H1 (cell line): ENCODE data around the gene VPS51. TPM values are rescaled to one million over a fixed set of nuclear protein-coding genes. Genes with fewer than 3 reads are reported as not detected.

Source experiments
- CTCF ChIA-PET: fragments of 300-600 bp; sonication (Branson Sonifier 250); formaldehyde crosslinking; loops from one replicate; lab custom pipeline; 2021; ENCODE audit not compliant: partially characterized antibody; lab: Charles Lee
- POLR2A ChIA-PET: fragments of 300-600 bp; sonication (Branson Sonifier 250); formaldehyde crosslinking; loops from one replicate; lab custom pipeline; 2021; ENCODE audit warnings: inconsistent platforms; ENCODE audit not compliant: partially characterized antibody; lab: Charles Lee
- DNase-seq, 2 experiments: peaks; one replicate each; pipeline versions ENCODE4 v3.0.0 to v3.0.0-alpha.2; 2010 to 2022; ENCODE audit warnings: low spot score in 2 of 2, low read depth in 1 of 2, mixed read lengths in 1 of 2
- FAIRE-seq: peaks from 2 replicates; lab custom pipeline; 2011; peaks lifted over from hg19 to GRCh38; lab: Jason Lieb, UNC
- H2AFZ ChIP-seq: 2 replicates; pipeline ENCODE4 v1.8.1; 2012; ENCODE audit warnings: low read length, inconsistent platforms
- H2AK5ac ChIP-seq: 2 replicates; pipeline ENCODE4 v1.6.1; 2013; ENCODE audit warnings: low read depth, low read length
- H2BK120ac ChIP-seq: replicated peaks from 2 replicates; pipeline ENCODE3; 2013; ENCODE audit warnings: low read depth, low read length, inconsistent platforms
- H2BK12ac ChIP-seq: 2 replicates; pipeline ENCODE4 v1.6.1; 2013; ENCODE audit warnings: low read depth, low read length
- H2BK15ac ChIP-seq: 2 replicates; pipeline ENCODE4 v1.6.1; 2013; ENCODE audit warnings: low read length
- H2BK20ac ChIP-seq: 2 replicates; pipeline ENCODE4 v1.6.1; 2013; ENCODE audit warnings: low read length
- H2BK5ac ChIP-seq: 2 replicates; pipeline ENCODE4 v1.6.1; 2013; ENCODE audit warnings: low read depth, low read length
- H3K14ac ChIP-seq: 2 replicates; pipeline ENCODE4 v1.6.1; 2013; ENCODE audit warnings: inconsistent platforms; ENCODE audit not compliant: insufficient read length
- H3K18ac ChIP-seq: 2 replicates; pipeline ENCODE4 v1.6.1; 2013; ENCODE audit warnings: low read length; ENCODE audit errors: extremely low read depth
- H3K23ac ChIP-seq: 2 replicates; pipeline ENCODE4 v1.6.1; 2013; ENCODE audit warnings: inconsistent platforms; ENCODE audit not compliant: insufficient read length
- H3K23me2 ChIP-seq: 2 replicates; pipeline ENCODE4 v1.6.1; 2013; ENCODE audit warnings: low read depth, low read length
- H3K27ac ChIP-seq: 2 replicates; pipeline ENCODE4 v1.6.1; 2011; ENCODE audit warnings: low read depth, low read length, inconsistent platforms
- H3K27me3 ChIP-seq, 4 experiments: replicated peaks in 1 of 4; 1 replicate in 1 of 4; 2 replicates in 3 of 4; pipeline versions ENCODE4 v1.6.1 to v1.8.1; 2011 to 2013; ENCODE audit warnings: low read length in 3 of 4, mild to moderate bottlenecking in 3 of 4, inconsistent platforms in 2 of 4, mixed read lengths in 2 of 4, moderate library complexity in 1 of 4; ENCODE audit not compliant: control insufficient read depth in 3 of 4, insufficient read depth in 3 of 4; ENCODE audit errors: extremely low read depth in 1 of 4
- H3K36me3 ChIP-seq, 4 experiments: 2 replicates each; pipeline versions ENCODE4 v1.6.1 to v1.8.1; 2011 to 2013; ENCODE audit warnings: mild to moderate bottlenecking in 4 of 4, low read length in 3 of 4, moderate library complexity in 2 of 4, control low read depth in 1 of 4, inconsistent platforms in 1 of 4; ENCODE audit not compliant: insufficient read depth in 4 of 4, control insufficient read depth in 2 of 4
- H3K4ac ChIP-seq: replicated peaks from 2 replicates; pipeline ENCODE3; 2013; ENCODE audit warnings: low read length, low read depth, mixed read lengths, inconsistent platforms; ENCODE audit not compliant: insufficient read length
- H3K4me1 ChIP-seq, 4 experiments: replicated peaks in 1 of 4; 1 replicate in 1 of 4; 2 replicates in 3 of 4; pipeline versions ENCODE4 v1.6.1 to v1.8.1; 2011 to 2013; ENCODE audit warnings: low read length in 3 of 4, inconsistent platforms in 2 of 4, mixed read lengths in 1 of 4; ENCODE audit not compliant: insufficient read depth in 4 of 4, control insufficient read depth in 3 of 4
- H3K4me2 ChIP-seq, 2 experiments: 2 replicates each; pipeline versions ENCODE4 v1.6.1 to v1.8.1; 2011 to 2013; ENCODE audit warnings: low read depth in 2 of 2, low read length in 2 of 2, control low read depth in 1 of 2, inconsistent platforms in 1 of 2, mild to moderate bottlenecking in 1 of 2; ENCODE audit not compliant: insufficient read depth in 1 of 2
- H3K4me3 ChIP-seq, 4 experiments: fragments of 200-600, 300-600 bp in 1 of 4; sonication (generic), shearing (Covaris generic), sonication (Bioruptor Twin) in 1 of 4; 2 replicates each; pipeline versions ENCODE4 v1.5.1 to v1.8.1; 2011 to 2016; ENCODE audit warnings: low read length in 4 of 4, low read depth in 3 of 4, control low read depth in 2 of 4, inconsistent platforms in 2 of 4, mild to moderate bottlenecking in 2 of 4, mixed read lengths in 1 of 4, moderate library complexity in 1 of 4; ENCODE audit not compliant: insufficient read depth in 2 of 4; ENCODE audit errors: extremely low read depth in 1 of 4
- H3K56ac ChIP-seq: replicated peaks from 2 replicates; pipeline ENCODE3; 2013; ENCODE audit warnings: low read depth, mild to moderate bottlenecking, mixed read lengths, low read length, inconsistent platforms; ENCODE audit not compliant: insufficient read length
- H3K79me1 ChIP-seq: 2 replicates; pipeline ENCODE4 v1.6.1; 2013; ENCODE audit warnings: low read depth, low read length, control low read depth
- H3K79me2 ChIP-seq, 2 experiments: 2 replicates each; pipeline versions ENCODE4 v1.6.1 to v1.8.1; 2012 to 2013; ENCODE audit warnings: low read length in 2 of 2, mild to moderate bottlenecking in 2 of 2, inconsistent platforms in 1 of 2; ENCODE audit not compliant: insufficient read depth in 2 of 2, control insufficient read depth in 1 of 2
- H3K9ac ChIP-seq, 4 experiments: replicated peaks in 1 of 4; 1 replicate in 1 of 4; 2 replicates in 3 of 4; pipeline versions ENCODE4 v1.6.1 to v1.8.1; 2011 to 2013; ENCODE audit warnings: low read depth in 3 of 4, low read length in 3 of 4, control low read depth in 2 of 4, mild to moderate bottlenecking in 2 of 4, moderate library complexity in 2 of 4, inconsistent platforms in 1 of 4; ENCODE audit errors: extremely low read depth in 1 of 4
- H3K9me3 ChIP-seq, 2 experiments: 2 replicates each; pipeline versions ENCODE4 v1.6.1 to v1.8.1; 2012 to 2013; ENCODE audit warnings: mild to moderate bottlenecking in 2 of 2, moderate library complexity in 2 of 2, control low read depth in 1 of 2, inconsistent platforms in 1 of 2, low read depth in 1 of 2, low read length in 1 of 2, mixed read lengths in 1 of 2; ENCODE audit not compliant: insufficient read depth in 2 of 2
- H4K20me1 ChIP-seq, 2 experiments: replicated peaks in 1 of 2; 2 replicates each; pipeline versions ENCODE3 to v1.8.1; 2011 to 2013; ENCODE audit warnings: inconsistent platforms in 2 of 2, low read length in 2 of 2, mild to moderate bottlenecking in 1 of 2; ENCODE audit not compliant: insufficient read depth in 2 of 2, control insufficient read depth in 1 of 2
- H4K5ac ChIP-seq: 2 replicates; pipeline ENCODE4 v1.6.1; 2013; ENCODE audit warnings: low read length, low read depth, mixed read lengths, inconsistent platforms; ENCODE audit not compliant: insufficient read length
- H4K8ac ChIP-seq: 2 replicates; pipeline ENCODE4 v1.8.0; 2013; ENCODE audit warnings: mild to moderate bottlenecking, moderate library complexity, low read length, inconsistent platforms; ENCODE audit not compliant: insufficient read depth; ENCODE audit errors: extremely low read depth
- H4K91ac ChIP-seq: replicated peaks from 2 replicates; pipeline ENCODE3; 2013; ENCODE audit warnings: low read length, mixed read lengths, inconsistent platforms; ENCODE audit not compliant: insufficient read length
- RFX5 ChIP-seq: IDR thresholded peaks from 2 replicates; pipeline ENCODE4 v1.6.1; 2011; ENCODE audit warnings: low read depth, low read length, improper control_type of control experiment, borderline replicate concordance
- WGBS, 2 experiments: shearing (Covaris generic) in 1 of 2; methylation state at CpG; one replicate each; pipeline versions ENCODE4 v1.1.6 to v1.1.7; 2013 to 2015; ENCODE audit warnings: low lambda C conversion rate in 2 of 2, mixed read lengths in 2 of 2, inconsistent platforms in 1 of 2, low coverage in 1 of 2, missing lambda C conversion rate in 1 of 2; ENCODE audit not compliant: insufficient replicate concordance in 2 of 2, insufficient coverage in 1 of 2, insufficient read length in 1 of 2; ENCODE audit errors: extremely low coverage in 1 of 2, missing lambda C conversion rate in 1 of 2; 5-methylcytosine and 5-hydroxymethylcytosine counted together
- microRNA-seq, 2 experiments: library from miRNA; unstranded; fragments of <30 nt; microRNA quantifications; one replicate each; pipeline versions ENCODE4 to v1.2.0, GENCODE V29; 2016 to 2020; ENCODE audit warnings: borderline microRNAs expressed in 2 of 2, borderline number of aligned reads in 2 of 2, borderline replicate concordance in 1 of 2
- polyA plus RNA-seq, 7 experiments: library from polyadenylated mRNA; depleted of rRNA in 3 of 7; stranded (reverse) in 5 of 7; unstranded in 2 of 7; fragments of >200 nt in 5 of 7; fragments of 200-250 nt in 2 of 7; gene quantifications; 1 replicate in 5 of 7; 2 replicates in 1 of 7; 4 replicates in 1 of 7; pipeline versions ENCODE4 v1.2.1 to v1.2.3, GENCODE V29; 2011 to 2013; ENCODE audit warnings: missing spikeins in 2 of 7, mixed read lengths in 2 of 7
- small RNA-seq: library from polyadenylated mRNA; stranded (forward); fragments of <200 nt; extraction: miRNeasy Mini kit (QIAGEN cat#:217004); gene quantifications from one replicate; pipeline ENCODE3, GENCODE V24; 2013; ENCODE audit not compliant: insufficient read depth
- total RNA-seq: library from RNA; stranded (reverse); fragmentation: NEBNext Ultra II Directional; extraction: Animal tissue kit (Norgen Biotek cat#: 25700); gene quantifications from 2 replicates; pipeline ENCODE4 v1.2.1, GENCODE V29; 2021

VPS51 gene
- total and polyA plus RNA-seq, 2 of the 8 experiments (the other 6 are each of a cell fraction or from before 2014, with no cell fraction given): 97.4 to 142 TPM

DNA sequence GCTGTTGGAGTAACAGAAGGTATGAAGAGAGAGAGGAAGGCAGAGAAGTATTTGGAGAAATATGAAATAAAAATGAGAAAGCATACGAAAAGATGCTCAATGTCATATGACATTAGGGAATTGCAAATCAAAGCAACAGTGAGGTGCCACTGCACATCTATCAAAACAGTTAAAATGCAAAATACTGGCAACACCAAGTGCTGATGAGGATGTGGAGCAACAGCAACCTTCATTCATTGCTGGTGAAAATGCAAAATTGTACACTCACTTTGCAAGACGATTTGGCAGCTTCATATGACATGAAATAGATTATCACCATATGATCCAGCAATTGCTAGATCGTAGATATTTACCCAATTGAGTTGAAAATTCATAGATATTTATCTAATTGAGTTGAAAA, 64.6 kb downstream of the VPS51 start:
- H4K5ac ChIP-seq: no peak overlapping the region
- no peak overlapping the region for H2AK5ac ChIP-seq
- H4K91ac ChIP-seq: no peak overlapping the region
- H4K8ac ChIP-seq: no peak overlapping the region
- no peaks in the 10 kb centered on the region for H3K27me3 ChIP-seq
- H3K9me3 ChIP-seq: no peaks in the 10 kb centered on the region
- H3K79me1 ChIP-seq: no peaks in the 10 kb centered on the region
- H3K14ac ChIP-seq: no peak overlapping the region
- no peaks in the 10 kb centered on the region; the same call in 1 of the 2 replicates for H3K23me2 ChIP-seq
- DNase-seq: no peak
- no peak overlapping the region for H2BK15ac ChIP-seq
- H3K4me2 ChIP-seq: no peak overlapping the region
- H3K9ac ChIP-seq: no peak overlapping the region
- H2BK12ac ChIP-seq: no peak overlapping the region
- FAIRE-seq: no peak
- no peak overlapping the region for H3K4me3 ChIP-seq
- H3K56ac ChIP-seq: no peak overlapping the region
- no peak overlapping the region for H2BK20ac ChIP-seq
- no peak for TF ChIP-seq RFX5
- no peaks in the 10 kb centered on the region for H4K20me1 ChIP-seq
- H3K18ac ChIP-seq: no peak overlapping the region
- ChIA-PET POLR2A (interaction anchor here (1.0 to 1.5 kb wide), 2 partner anchors 14 to 39 kb away, joined by 3 to 4 read pairs; partner anchors contain the start of genes FAU and MRPL49), CTCF (no interaction called here)
- H2AFZ ChIP-seq: no peak overlapping the region
- no peak overlapping the region for H3K4ac ChIP-seq
- no peak overlapping the region for H2BK120ac ChIP-seq
- 84% methylated on average over 3 of the region's 3 CpGs; no CpG with 5 or more reads in 1 of the 2 experiments for WGBS, 2 experiments
- no peaks in the 10 kb centered on the region for H3K79me2 ChIP-seq
- H3K27ac ChIP-seq: no peak overlapping the region
- no peaks in the 10 kb centered on the region for H3K36me3 ChIP-seq
- no peak overlapping the region for H2BK5ac ChIP-seq
- H3K23ac ChIP-seq: no peak overlapping the region
- H3K4me1 ChIP-seq: 0 out of 7 replicates have a peak, but pooled peaks cover 0 to 2% (median 0%) of the 10 kb centered on the region in 4 experiments

Small RNA genes lying within 50 kb of the gene (microRNA-seq; reads per million reads assigned to microRNA genes)
- gene MIR6751: 0 reads per million in 2 experiments

Small RNA genes lying within 50 kb of the gene (small RNA-seq; reads per million reads assigned to genes)
- not detected for gene HIGD1AP10
- gene PDCL2P2: not detected
- 1.0 reads per million for gene RNU2-23P

Other genes starting within 250 kb of the VPS51 start
- 36.9 and 42.9 TPM in 2 replicates for gene EHD1, start 217.6 kb upstream of the VPS51 start, total RNA-seq
- gene EHD1, start 217.6 kb upstream of the VPS51 start, polyA plus RNA-seq (2011; rRNA removed): 31.5 and 54.0 TPM in 2 replicates
- 20.9 and 22.1 TPM in 2 replicates for gene ATG2A, start 179.0 kb upstream of the VPS51 start, total RNA-seq
- 12.1 and 19.8 TPM in 2 replicates for gene ATG2A, start 179.0 kb upstream of the VPS51 start, polyA plus RNA-seq (2011; rRNA removed)
- gene PPP2R5B, start 171.5 kb upstream of the VPS51 start, total RNA-seq: 5.1 and 5.8 TPM in 2 replicates
- 4.9 and 6.3 TPM in 2 replicates for gene PPP2R5B, start 171.5 kb upstream of the VPS51 start, polyA plus RNA-seq (2011; rRNA removed)
- gene GPHA2, start 160.3 kb upstream of the VPS51 start, total RNA-seq: 0.97 and 1.5 TPM in 2 replicates
- 4.4 and 5.4 TPM in 2 replicates for gene GPHA2, start 160.3 kb upstream of the VPS51 start, polyA plus RNA-seq (2011; rRNA removed)
- not detected in 2 replicates for gene MAJIN, start 124.1 kb upstream of the VPS51 start, total RNA-seq
- not detected in 2 replicates for gene MAJIN, start 124.1 kb upstream of the VPS51 start, polyA plus RNA-seq (2011; rRNA removed)
- gene BATF2, start 99.2 kb upstream of the VPS51 start, total RNA-seq: 1.4 and 2.0 TPM in 2 replicates
- gene BATF2, start 99.2 kb upstream of the VPS51 start, polyA plus RNA-seq (2011; rRNA removed): 3.1 and 4.6 TPM in 2 replicates
- gene ARL2, start 82.1 kb upstream of the VPS51 start, total RNA-seq: 184 and 186 TPM in 2 replicates
- 535 and 640 TPM in 2 replicates for gene ARL2, start 82.1 kb upstream of the VPS51 start, polyA plus RNA-seq (2011; rRNA removed)
- 18.3 and 19.6 TPM in 2 replicates for gene SNX15, start 68.8 kb upstream of the VPS51 start, total RNA-seq
- gene SNX15, start 68.8 kb upstream of the VPS51 start, polyA plus RNA-seq (2011; rRNA removed): 13.0 and 20.2 TPM in 2 replicates
- gene SAC3D1, start 55.0 kb upstream of the VPS51 start, total RNA-seq: 19.4 and 23.3 TPM in 2 replicates
- gene SAC3D1, start 55.0 kb upstream of the VPS51 start, polyA plus RNA-seq (2011; rRNA removed): 25.8 and 41.3 TPM in 2 replicates
- gene NAALADL1, start 37.7 kb upstream of the VPS51 start, total RNA-seq: 7.5 and 8.1 TPM in 2 replicates
- 9.9 and 12.6 TPM in 2 replicates for gene NAALADL1, start 37.7 kb upstream of the VPS51 start, polyA plus RNA-seq (2011; rRNA removed)
- 87.0 and 90.0 TPM in 2 replicates for gene CDCA5, start 12.2 kb upstream of the VPS51 start, total RNA-seq
- gene CDCA5, start 12.2 kb upstream of the VPS51 start, polyA plus RNA-seq (2011; rRNA removed): 39.2 and 53.7 TPM in 2 replicates
- gene ZFPL1, start 12.0 kb upstream of the VPS51 start, total RNA-seq: 21.4 and 21.5 TPM in 2 replicates
- 76.8 and 103 TPM in 2 replicates for gene ZFPL1, start 12.0 kb upstream of the VPS51 start, polyA plus RNA-seq (2011; rRNA removed)
- 40.1 and 42.4 TPM in 2 replicates for gene TM7SF2, start 15.7 kb downstream of the VPS51 start, total RNA-seq
- gene TM7SF2, start 15.7 kb downstream of the VPS51 start, polyA plus RNA-seq (2011; rRNA removed): 96.0 and 141 TPM in 2 replicates
- gene ZNHIT2, start 21.5 kb downstream of the VPS51 start, total RNA-seq: 13.0 and 14.8 TPM in 2 replicates
- 16.1 and 23.4 TPM in 2 replicates for gene ZNHIT2, start 21.5 kb downstream of the VPS51 start, polyA plus RNA-seq (2011; rRNA removed)
- 860 and 896 TPM in 2 replicates for gene FAU, start 25.9 kb downstream of the VPS51 start, total RNA-seq
- 826 and 846 TPM in 2 replicates for gene FAU, start 25.9 kb downstream of the VPS51 start, polyA plus RNA-seq (2011; rRNA removed)
- 54.0 and 55.3 TPM in 2 replicates for gene MRPL49, start 26.1 kb downstream of the VPS51 start, total RNA-seq
- 77.8 and 84.8 TPM in 2 replicates for gene MRPL49, start 26.1 kb downstream of the VPS51 start, polyA plus RNA-seq (2011; rRNA removed)
- gene SYVN1, start 38.3 kb downstream of the VPS51 start, total RNA-seq: 29.4 and 34.0 TPM in 2 replicates
- 27.8 and 37.5 TPM in 2 replicates for gene SYVN1, start 38.3 kb downstream of the VPS51 start, polyA plus RNA-seq (2011; rRNA removed)
- gene SPDYC, start 74.0 kb downstream of the VPS51 start, total RNA-seq: not detected in 2 replicates
- gene SPDYC, start 74.0 kb downstream of the VPS51 start, polyA plus RNA-seq (2011; rRNA removed): 0.15 and 0.31 TPM in 2 replicates
- gene CAPN1, start 85.7 kb downstream of the VPS51 start, total RNA-seq: 194 and 200 TPM in 2 replicates
- gene CAPN1, start 85.7 kb downstream of the VPS51 start, polyA plus RNA-seq (2011; rRNA removed): 233 and 337 TPM in 2 replicates
- 31.2 and 34.6 TPM in 2 replicates for gene POLA2, start 165.7 kb downstream of the VPS51 start, total RNA-seq
- gene POLA2, start 165.7 kb downstream of the VPS51 start, polyA plus RNA-seq (2011; rRNA removed): 48.1 and 55.9 TPM in 2 replicates
- 11.7 and 11.8 TPM in 2 replicates for gene CDC42EP2, start 218.7 kb downstream of the VPS51 start, total RNA-seq
- 13.3 and 19.4 TPM in 2 replicates for gene CDC42EP2, start 218.7 kb downstream of the VPS51 start, polyA plus RNA-seq (2011; rRNA removed)
- 67.2 and 79.2 TPM in 2 replicates for gene DPF2, start 237.6 kb downstream of the VPS51 start, total RNA-seq
- 53.6 and 88.1 TPM in 2 replicates for gene DPF2, start 237.6 kb downstream of the VPS51 start, polyA plus RNA-seq (2011; rRNA removed)